ENCODE results near the gene ZNF302.

DNA sequence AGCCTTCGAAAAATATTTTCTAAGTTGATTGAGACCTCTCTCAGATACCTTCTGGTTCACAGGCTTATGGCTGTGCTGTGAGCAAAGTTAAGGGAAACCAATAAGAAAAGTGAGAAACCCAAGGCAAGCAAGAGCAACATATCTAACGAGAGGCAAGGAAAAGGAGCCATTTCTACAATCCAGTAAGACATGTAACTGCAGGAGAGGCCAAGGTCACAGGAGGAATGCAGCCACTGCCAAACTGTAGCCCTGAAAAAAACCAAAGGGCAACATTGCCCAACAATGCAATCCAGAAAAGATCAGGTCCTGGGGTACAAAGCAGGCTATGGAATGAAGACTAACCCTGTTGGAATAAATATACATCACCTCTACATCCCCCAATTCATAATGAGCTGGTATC, 21.8 kb upstream of the ZNF302 start:
- TF ChIP-seq CTCF (IDR thresholded peaks at IDR 0.05) (no peak), POLR2A (IDR thresholded peaks at IDR 0.05) (no peak)
